Left ventricle myocardium inferior (tissue), 1 donor: ENCODE results near the gene MRPL43. TPM values are rescaled to one million over a fixed set of nuclear protein-coding genes. Genes with fewer than 3 reads are reported as not detected.

Source experiments
- DNase-seq: peaks from one replicate; pipeline ENCODE4 v3.0.0-alpha.2; 2020
- H3K27ac ChIP-seq: fragments of 200-600 bp; replicated peaks from 2 replicates; pipeline ENCODE4 v1.8.0; 2021
- H3K27me3 ChIP-seq: fragments of 200-600 bp; 2 replicates; pipeline ENCODE4 v1.8.0; 2021; ENCODE audit warnings: low read depth
- H3K36me3 ChIP-seq: fragments of 200-600 bp; 2 replicates; pipeline ENCODE4 v1.8.0; 2021
- H3K4me1 ChIP-seq: fragments of 200-600 bp; 2 replicates; pipeline ENCODE4 v1.8.0; 2021
- H3K4me3 ChIP-seq: fragments of 200-600 bp; 2 replicates; pipeline ENCODE4 v1.8.0; 2021; ENCODE audit warnings: mild to moderate bottlenecking, moderate library complexity
- H3K9me3 ChIP-seq: fragments of 200-600 bp; replicated peaks from 2 replicates; pipeline ENCODE4 v1.8.0; 2021
- CTCF ChIP-seq: fragments of 200-600 bp; IDR thresholded peaks from 2 replicates; pipeline ENCODE4 v1.8.0; 2021; ENCODE audit warnings: antibody characterized with exemption, mild to moderate bottlenecking, borderline replicate concordance
- intact Hi-C: fragments of 100-400 bp; cut with micrococcal nuclease; formaldehyde crosslinking; loops from one replicate; pipeline ENCODE4 v1.11.0; 2022
- microRNA-seq: library from miRNA; unstranded; fragments of <30 nt; microRNA quantifications from one replicate; pipeline ENCODE4 v1.2.0, GENCODE V29; 2020
- total RNA-seq: library from RNA; stranded (reverse); fragmentation: NEBNext Ultra II Directional; extraction: Animal tissue kit (Norgen Biotek cat#: 25700); gene quantifications from one replicate; pipeline ENCODE4 v1.2.1, GENCODE V29; 2021
- donor health status: DM: no; HTN: yes; CAD: no; lungs with severe emphysema.

Gene MRPL43
- total RNA-seq, 1 donor from 2014 or later, result 49.7 TPM

GRCh38 chr10:100945754-100946153 lies 41.5 kb downstream of the MRPL43 start:
- no peaks in the 10 kb centered on the region for H3K4me1 ChIP-seq
- no peaks in the 10 kb centered on the region for H3K9me3 ChIP-seq
- no peaks in the 10 kb centered on the region for H3K27me3 ChIP-seq
- no peak for TF ChIP-seq CTCF
- no peak overlapping the region for H3K4me3 ChIP-seq
- no peak for DNase-seq
- no peak overlapping the region for H3K27ac ChIP-seq
- H3K36me3 ChIP-seq, result peaks cover 98% of the 10 kb centered on the region
- intact Hi-C loops, result no loop called here

GRCh38 chr10:100943508-100943907 lies 43.8 kb downstream of the MRPL43 start:
- H3K9me3 ChIP-seq, result no peaks in the 10 kb centered on the region
- peaks cover 96% of the 10 kb centered on the region for H3K36me3 ChIP-seq
- intact Hi-C loops, result no loop called here

GRCh38 chr10:100942229-100942628 lies 45.1 kb downstream of the MRPL43 start:
- intact Hi-C loops, result no loop called here
- no peaks in the 10 kb centered on the region for H3K27me3 ChIP-seq
- H3K4me3 ChIP-seq, result no peak overlapping the region
- no peak for TF ChIP-seq CTCF
- H3K27ac ChIP-seq, result no peak overlapping the region
- no peaks in the 10 kb centered on the region for H3K4me1 ChIP-seq
- peaks cover 96% of the 10 kb centered on the region for H3K36me3 ChIP-seq
- no peak for DNase-seq
- no peaks in the 10 kb centered on the region for H3K9me3 ChIP-seq

More at GRCh38 chr10:100943508-100943907, 43.8 kb downstream of the MRPL43 start:
- H3K4me3 ChIP-seq, result no peak overlapping the region
- no peaks in the 10 kb centered on the region for H3K27me3 ChIP-seq
- H3K27ac ChIP-seq, result no peak overlapping the region
- no peaks in the 10 kb centered on the region for H3K4me1 ChIP-seq
- TF ChIP-seq CTCF, result no peak
- DNase-seq, result no peak

GRCh38 chr10:100939763-100940344 lies 47.4 kb downstream of the MRPL43 start:
- H3K4me1 ChIP-seq, result no peaks in the 10 kb centered on the region
- H3K27me3 ChIP-seq, result no peaks in the 10 kb centered on the region
- H3K9me3 ChIP-seq, result no peaks in the 10 kb centered on the region
- H3K27ac ChIP-seq, result no peak overlapping the region
- H3K4me3 ChIP-seq, result no peak overlapping the region
- no peak for DNase-seq
- H3K36me3 ChIP-seq, result peaks cover 95% of the 10 kb centered on the region
- TF ChIP-seq CTCF, result no peak
- intact Hi-C loops, result no loop called here

Small RNA genes lying within 50 kb of the gene (microRNA-seq; reads per million reads assigned to microRNA genes)
- not detected for gene MIR608

Other genes starting within 250 kb of the MRPL43 start
- gene PAX2, start 241.9 kb downstream of the MRPL43 start, total RNA-seq, result not detected
- gene SLF2, start 74.5 kb downstream of the MRPL43 start, total RNA-seq, result 16.4 TPM
- 0.52 TPM for gene SEMA4G, start 18.0 kb downstream of the MRPL43 start, total RNA-seq
- 7.3 TPM for gene TWNK, start within 50 bp of the MRPL43 start, total RNA-seq
- gene LZTS2, start 12.3 kb upstream of the MRPL43 start, total RNA-seq, result 35.6 TPM
- 0.27 TPM for gene PDZD7, start 43.6 kb upstream of the MRPL43 start, total RNA-seq
- gene SFXN3, start 43.7 kb upstream of the MRPL43 start, total RNA-seq, result 13.4 TPM
- gene KAZALD1, start 74.5 kb upstream of the MRPL43 start, total RNA-seq, result 5.1 TPM
- not detected for gene TLX1, start 143.8 kb upstream of the MRPL43 start, total RNA-seq
- not detected for gene LBX1, start 242.0 kb upstream of the MRPL43 start, total RNA-seq